Bone marrow (tissue), 2 donors: Measurements from ENCODE around the gene DEDD.
A peak's percentile ranks its signal among the peaks of the same experiment; 100 is the strongest.

ENCODE experiments used
- DNase-seq, 2 donors: peaks; one replicate each; lab custom pipeline; 2025; lab: John Stamatoyannopoulos, UW

The DEDD gene

DNA sequence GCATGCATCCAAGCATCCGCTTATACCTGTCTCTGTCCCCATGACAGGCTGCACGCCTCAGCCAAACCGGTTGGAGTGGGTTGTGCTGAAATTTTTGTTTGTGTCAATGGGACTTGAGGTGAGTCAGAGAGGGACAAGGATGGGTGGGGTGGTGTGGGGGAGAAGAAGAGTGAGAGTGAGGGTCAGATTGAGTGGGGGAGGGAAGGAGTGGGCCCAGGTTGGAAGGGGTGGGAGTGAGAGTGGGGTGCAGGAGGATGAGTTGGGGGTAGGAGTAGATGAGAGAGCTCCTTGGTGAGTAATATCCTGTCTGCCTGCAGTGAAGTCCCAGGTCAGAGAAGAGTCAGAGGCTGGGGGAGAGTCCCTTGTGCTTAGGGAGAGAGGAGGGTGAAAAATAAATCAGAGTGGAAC, 39.8 kb downstream of the DEDD start:
- DNase-seq, result peak in 1 of 2 donors; percentile 71

DNA sequence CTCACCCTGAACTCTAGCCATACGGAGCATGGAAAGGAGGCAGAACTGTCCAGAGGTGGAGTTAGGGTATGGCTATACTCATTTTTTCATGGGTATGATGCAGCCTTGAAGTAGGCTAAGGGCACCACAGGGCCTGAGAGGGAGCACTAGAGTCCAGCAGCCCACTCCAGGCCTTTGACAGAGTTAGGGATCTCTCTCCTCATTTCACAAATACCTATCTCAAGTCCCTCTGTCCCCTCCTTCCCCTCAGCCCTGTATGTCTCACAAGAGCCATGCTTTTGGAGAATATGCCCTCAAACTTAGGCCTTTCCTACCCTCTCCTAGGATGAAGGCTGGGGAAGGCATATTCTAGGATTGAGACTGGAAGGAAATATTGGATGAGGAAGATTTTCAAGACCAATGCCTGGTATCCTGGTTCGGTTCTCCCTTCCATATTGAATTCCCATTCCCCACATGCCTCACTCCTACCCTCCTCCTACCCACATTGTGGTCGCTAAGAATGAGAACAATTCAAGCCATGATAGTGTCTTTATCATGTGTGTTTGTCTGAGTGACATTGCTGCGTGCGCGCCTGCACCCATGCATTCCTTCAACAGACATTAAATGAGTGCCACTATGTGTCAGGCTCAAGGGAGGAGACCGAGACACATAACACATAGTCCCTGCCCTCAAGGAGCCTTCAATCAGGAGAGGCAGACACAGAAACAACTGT, 40.5 kb downstream of the DEDD start:
- no peak for DNase-seq

DNA sequence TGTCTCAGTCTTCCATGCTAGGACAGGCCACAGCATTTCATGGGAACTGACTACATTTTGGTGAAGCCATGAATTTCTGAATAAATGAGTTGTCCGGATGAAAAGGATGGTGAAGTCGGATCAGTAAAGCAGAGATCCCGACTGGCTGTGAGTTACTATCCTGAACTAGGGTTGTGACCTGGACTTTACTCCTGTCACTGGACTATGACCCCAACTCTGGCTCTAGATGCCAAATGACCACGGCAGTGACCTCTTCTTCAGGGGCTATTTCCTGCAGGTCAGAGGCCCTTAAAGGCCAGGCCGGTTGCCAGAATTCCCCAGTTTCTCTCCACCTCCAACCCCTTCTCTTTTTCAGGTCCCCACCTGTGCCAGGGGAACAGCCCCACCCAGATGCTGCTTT, 41.4 kb downstream of the DEDD start:
- no peak for DNase-seq

DNA sequence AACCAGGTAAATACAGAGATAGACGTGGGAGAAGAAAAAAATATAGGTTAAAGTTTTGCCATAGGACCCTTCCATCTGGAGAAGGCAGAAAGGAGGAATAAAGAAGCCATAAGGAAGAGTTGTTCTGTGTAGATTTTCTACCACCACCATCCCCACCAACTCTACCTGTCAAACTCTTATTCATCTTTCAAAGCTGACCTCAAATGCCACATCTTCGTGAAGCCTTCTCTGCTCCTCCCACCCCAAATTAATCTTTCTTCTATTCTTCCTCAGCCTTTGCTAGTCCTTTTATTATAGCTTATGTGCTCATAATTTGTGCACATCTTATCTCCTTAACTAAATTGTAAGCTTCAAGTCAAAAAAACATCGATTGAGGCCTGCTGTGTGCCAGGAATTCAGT, 41.9 kb downstream of the DEDD start:
- DNase-seq, result no peak

DNA sequence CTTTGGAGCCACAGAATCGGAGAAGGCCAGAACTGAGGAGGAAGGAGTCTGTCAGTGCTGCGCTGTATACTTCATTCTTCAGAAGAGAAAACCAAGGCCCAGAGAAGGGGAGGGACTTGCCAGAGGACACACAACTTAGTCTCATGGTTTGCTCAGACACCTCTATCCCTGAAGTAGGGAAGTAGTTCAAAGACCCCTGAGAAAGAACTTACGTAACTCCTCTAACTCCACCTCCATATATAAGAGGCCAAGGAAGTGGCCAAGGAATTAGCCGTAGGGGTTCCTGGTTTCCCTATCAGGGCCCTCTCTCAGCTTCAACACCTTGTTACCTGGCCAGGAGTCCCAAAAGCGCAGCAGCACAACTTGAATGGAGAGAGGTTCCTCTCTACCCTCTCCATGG, 42.5 kb downstream of the DEDD start:
- DNase-seq, result no peak

DNA sequence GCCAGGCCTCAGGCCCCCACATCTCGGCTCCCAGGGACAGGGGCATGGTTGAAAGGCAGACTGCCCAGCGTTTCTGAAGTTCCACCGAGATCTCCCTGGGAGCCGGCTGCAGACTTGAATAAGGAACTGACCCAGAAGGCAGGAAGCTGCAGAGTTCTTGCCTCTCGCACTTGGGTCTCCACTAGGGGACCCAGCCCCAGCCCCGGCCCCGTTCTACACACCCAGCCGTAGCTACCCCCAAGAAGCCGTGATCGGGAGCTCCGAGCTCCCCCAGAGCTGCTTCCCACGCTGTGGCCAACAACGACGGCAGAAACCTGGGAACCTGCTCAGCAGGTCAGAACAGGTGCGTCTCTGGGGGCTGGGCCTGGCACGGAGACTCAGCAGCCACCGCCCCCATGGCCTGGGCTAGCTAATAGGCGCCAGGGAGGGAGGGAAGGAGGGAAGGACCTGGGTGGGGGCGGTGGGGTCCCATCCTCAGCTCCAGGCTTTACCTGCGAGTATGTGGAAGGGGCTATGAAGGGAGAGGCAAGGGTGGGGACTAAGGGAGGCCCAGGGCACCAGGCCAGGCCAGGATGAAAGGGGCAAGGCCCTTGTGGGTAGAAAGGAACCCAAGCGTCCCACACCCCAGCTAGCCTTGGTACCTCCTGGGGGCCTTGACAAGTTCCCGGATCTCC, 43.1 kb downstream of the DEDD start, which contains the start of gene NECTIN4:
TSS of gene NECTIN4 (minus strand) at position 308 of the 674 bp plus-strand sequence. CDS start at position 46, 262 bp downstream.
- no peak for DNase-seq

DNA sequence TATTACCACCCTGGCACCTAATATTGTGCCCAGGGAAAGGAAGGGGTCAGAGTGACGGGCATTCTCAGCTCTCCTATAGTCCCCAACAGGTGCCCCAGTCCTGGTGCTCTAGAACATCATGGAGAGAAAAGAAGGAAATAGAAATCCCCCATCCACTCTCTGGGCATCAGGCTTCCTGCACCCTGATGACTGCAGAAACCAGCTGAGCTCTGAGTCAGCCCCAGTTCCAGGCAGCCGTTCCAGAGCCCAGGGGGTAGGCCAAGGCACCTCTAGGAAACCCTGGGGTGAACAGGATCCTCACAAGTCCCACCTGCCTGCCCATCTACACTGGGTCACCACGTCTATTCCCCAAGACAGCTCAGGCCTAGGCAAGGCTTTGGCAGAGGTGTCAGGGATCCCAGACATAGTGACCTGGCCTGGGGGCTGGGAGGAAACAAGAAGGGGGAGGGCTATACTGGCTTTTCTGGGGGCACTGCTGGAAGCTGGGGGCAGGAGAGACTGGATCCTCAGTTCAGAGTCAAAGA, 43.8 kb downstream of the DEDD start:
- DNase-seq, result no peak

DNA sequence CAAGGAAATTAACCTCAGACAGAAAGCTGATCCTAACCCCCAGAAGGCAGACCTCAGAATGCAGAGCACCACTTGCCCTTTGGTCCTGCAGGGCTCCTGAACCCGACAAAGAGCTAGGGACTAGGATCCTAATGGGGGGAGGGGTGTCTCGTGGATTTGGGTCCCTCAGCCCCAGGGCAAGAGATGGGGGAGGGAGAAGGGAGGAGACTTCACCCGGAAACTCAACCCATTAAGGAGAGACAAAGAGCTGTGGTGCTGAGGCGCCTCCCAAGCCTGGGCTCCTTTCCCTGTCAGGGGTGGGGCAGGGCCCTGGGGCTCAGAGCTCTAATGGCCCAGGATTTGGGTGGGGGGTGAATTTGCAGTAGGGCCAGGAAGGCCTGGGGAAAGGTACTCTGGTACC, 46.0 kb downstream of the DEDD start:
- DNase-seq, result no peak

DNA sequence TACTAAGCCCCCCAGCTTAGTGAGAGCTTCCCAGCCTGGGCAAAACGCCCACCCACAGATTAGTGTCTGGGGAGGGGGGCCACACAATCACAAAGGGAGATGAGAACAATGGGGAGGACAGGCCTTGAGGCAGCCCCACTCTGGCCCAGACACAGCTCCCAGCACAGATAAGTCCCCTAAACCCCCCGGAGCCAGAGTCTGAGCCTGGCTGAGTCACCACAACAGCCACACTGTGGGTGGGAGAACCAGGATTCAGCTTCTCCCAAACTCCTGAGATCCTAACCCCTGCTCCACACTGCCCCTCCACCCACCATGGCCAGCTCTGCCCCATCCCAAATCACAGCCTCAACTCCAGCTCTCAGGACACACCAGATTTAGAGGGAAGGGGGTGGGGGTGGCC, 47.3 kb downstream of the DEDD start:
- DNase-seq, result no peak

DNA sequence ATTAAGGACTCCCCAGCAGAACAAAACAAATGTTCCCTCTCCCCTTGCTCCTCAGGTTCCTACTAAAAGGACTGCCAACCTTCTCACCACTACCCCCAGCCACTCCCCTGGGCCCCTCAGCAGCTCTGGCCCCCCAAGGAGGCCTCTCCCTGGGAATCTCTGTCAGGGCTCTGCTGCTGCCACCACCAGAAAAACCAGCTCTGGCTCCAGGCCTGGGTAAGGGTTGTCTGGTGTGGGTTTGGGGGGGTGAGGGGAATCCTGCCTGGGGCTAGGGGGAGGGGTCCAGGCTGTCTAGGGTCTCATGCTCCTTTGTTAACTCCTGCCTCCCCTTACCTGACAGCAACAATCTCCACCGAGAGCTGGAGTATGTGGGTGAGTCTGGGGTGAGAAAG, 47.9 kb downstream of the DEDD start:
- no peak for DNase-seq

DNA sequence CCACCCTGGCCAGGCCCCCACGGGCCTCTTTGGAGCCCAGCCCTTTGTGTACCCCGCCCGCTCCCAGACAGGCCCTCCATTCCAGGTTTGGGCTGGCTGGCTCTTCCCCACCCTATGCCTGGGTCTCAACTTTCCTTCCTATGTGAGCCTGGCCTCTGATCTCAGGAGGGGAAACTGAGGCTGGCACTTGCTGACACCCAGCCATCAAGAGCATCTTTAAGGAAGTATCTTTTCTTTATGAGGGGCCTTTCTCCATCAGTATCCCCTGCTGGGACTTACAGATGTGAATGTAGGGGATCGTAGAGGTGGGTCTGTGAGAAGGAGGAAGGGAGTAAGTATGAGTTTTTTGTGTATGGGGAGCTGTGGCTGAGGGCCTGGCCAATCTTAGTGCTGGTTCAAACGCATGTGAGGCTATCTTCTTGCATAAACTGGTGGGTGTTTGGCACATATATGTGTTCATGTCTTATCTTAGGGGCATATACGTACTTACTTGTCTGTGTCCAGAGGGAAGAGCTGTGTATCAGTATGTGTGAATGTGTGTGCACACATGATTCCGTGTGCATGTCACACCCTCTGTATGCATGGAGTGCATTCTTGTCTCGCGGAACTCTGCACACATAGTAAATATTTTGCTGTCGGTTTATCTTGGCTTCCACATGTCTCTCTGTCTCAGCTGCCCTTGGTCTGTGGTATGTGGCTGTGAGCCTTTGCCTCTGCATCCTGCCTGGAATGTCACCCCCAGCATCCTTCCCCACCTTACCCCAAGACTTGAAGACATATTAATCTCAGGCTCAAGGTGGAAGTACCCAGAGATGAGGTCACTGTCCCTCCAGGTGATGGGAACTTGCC, 48.5 kb downstream of the DEDD start:
- DNase-seq, result no peak

DNA sequence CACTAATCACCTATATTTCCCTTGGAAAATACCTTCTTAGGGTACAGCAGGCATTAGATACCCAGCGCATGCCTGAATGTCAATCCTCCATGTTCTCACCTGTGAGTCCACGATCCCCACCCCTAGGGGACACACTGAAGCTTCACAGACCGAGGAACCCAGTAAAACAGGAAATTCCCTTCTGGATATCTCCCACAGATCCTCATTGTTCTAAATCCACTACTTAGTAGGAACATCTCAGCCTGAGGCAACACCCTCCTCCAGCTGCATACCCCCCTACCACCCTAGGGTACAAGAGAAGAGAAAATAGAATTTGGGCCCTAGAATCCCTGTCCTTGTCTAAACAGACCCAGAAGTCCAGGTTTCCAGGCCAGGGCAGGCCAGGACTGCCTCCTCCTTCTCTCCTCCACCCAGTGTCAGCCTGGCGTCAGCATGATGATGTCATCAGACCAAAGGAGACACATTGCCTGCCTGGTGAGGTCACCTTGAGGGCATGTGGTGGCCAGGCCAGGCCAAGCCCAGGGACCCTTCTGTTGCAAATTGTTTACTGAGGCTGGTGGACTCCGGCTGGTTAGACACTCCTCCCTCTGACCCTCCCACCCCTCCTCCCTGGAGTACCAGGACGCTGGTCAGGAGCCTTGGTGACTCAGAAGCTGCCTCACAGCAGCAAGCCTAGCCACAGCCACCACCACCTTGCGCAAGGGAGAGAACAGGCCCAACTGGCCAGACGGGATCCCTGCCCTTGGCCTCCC, 49.3 kb downstream of the DEDD start:
- DNase-seq, result peak in 1 of 2 donors; percentile 69

DNA sequence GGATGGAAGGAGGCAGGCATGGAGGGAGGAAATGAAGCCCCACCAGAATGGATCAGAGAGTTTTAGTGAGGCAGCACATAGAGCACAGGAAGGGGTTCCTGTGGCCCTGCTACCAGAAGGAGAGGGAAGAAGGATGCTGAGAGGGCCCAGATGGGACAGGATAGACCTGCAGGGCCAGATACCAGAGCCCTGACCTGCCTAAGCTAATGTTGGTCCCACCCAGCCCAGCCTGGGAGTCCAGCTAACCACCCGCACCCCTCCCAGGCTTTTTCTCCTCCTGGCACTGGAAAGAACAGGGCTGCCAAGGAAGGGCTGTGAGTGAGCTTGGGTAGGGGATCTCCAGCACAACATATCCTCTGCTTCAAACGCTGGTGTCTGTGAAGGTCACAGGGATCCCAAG, 50.0 kb downstream of the DEDD start:
- DNase-seq, result no peak

DNA sequence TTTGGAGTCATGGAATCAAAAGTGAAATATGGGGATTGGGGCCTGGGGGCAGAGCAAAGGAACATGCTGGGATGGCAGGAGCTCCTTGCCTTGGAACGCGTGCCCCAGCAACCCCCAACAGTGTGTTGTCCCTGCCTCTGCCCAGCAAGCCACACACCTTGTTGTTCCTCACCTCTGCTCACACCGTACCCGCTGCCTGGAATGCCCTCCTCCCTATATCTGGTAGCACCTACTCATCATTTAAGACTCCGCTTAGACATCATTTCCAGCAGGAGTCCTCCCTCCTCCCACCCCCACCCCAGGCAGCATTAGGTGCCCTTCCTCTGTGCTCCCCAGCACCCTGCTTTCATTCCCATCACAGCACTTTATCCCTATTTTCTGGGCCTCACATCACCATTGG, 50.9 kb downstream of the DEDD start:
- DNase-seq, result no peak

DNA sequence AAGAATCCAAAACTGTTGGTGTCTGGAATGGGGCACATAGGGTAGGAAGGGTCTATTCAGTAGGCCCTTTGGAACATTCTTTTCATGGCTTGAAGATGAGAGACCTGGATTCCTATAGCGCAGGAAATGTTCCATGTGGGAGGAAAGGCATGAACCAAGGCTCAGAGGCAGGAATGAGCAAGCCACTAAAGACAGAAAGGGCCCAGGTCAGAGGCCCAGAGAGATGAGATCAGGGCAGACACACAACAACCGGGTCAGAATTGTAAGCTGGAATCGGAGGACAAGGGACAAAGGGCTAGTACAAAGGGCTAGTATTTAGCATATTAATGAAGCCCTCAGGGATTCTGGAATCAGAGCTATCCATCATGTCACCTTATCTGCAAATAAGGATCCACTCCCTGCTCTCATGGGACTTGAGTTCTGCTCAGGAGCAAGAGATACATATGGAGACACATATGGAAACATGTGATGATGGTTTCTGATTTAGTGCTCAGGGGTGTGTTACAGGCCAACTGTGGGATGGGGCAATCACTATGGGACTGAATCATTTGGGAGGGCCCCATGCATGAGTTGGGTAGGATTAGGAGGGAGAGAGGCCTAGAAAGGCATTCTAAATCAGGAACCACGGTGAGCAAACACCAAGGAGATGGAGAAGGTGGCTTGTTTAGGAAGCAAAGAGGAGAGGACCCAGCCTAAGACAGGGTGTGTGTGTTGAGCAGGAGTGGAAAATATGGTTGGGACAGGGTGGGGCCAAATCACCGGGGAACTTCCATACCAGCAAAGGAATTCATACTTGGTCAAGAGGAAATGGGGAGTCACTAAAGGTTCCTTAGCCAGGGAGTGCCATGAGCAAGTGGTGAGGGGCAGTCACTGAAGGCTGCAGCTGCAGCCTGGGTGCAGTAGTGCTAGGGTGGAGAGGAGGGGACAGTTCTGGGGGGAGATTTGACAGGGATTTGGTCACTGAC, 51.7 kb downstream of the DEDD start:
- DNase-seq, result no peak

DNA sequence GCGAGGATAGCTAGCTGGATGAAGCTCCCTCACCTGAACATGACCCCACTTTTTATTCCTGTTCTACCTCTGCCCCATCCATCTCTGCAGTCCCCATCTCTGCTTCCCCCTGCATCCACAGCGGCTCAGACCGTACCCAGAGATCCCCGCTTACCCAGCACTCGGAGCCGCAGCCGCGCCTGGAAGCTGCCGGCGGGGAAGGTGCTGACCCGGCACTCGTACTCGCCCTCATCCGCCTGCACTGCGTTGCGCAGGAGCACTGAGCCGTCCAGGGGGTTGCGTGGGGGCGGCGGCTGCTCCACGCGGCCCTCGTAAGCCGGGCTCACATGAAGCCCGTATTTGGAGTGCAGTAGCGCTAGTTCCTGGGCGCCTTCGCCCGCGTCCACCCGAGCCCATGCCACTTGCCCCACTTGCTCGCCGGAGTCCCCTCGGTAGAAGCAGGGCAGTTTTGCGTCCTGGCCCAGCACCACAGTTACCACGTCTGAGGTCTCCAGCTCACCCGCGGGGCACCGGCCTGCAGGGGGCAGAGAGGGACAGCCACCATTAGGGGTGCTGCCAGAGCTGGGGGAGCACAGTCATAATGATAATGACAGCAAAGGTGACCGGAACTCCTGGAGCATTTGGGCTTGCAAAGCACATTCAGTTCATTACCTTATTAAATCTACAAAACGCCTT, 52.9 kb downstream of the DEDD start:
- DNase-seq, result no peak

DNA sequence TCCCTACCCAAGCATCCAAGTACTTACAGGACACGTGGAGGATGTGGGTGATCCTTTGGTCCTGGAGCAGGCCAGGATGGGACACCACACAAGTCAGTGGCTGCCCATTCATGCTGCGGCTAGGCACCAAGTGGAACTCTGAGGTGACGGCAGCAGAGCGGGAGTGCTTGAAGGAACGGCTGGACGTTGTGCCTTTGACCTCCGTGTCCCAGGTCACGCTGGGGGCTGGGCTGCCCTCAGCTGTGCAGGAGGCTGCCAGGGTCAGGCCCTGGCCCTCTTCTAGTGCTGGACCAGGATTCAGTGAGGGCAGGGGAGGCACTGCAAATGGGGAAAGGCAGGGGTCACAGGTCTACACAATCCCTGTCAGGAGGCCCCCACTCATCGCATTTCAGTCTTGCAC, 55.0 kb downstream of the DEDD start:
- DNase-seq, result no peak

DNA sequence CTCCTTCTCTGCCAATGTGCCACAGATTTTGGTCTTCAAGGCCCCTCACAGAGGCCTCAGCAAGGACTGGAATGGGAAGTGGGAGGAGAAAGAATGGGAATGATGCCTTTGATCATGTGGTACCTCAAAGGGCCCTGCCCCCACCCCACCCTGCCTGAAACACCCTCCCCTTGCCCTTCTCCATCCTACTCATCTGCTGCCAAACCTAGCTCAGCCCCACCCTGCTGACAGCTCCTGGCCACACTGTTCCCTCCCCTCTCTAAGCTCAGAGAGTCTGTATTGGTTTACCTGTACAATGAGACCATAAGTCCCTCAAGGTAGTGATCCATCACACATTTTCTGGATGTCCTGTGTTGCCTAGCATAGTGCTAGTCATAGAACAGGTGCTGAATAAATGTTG, 56.1 kb downstream of the DEDD start:
- no peak for DNase-seq

DNA sequence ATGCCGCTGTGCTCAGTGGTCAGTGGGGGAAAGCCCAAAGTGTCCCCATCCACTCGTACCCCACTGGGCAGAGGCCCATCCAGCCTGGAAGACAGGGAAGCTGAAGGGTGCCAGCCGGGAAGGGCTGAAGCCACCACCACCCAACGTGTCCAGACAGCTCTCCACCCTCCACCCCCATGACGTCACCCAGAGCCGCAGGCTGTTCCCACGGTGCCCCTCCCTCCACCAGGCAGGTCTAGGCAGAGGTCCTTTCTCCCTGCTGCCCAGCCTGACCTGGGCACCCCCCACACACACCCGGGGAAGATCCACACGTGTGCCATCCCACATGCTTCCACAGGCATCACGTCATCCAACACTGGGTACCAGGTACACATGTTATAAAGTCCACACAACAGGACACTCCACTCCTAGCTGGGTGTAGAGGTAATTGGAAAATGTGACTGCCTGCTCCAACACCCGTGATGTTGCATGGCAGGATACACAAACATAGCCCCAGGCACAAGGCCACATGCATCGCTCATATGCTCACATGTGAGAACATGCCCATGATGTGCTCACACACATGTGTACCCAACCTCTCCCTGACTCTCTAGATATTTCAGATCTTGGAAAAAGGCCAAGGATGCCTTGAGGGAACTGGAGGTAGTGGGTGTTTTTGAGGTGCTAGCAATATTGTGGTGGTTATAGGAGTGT, 57.6 kb downstream of the DEDD start:
- no peak for DNase-seq
